Jurkat, Clone E6-1 (cell line): Measurements from ENCODE around the gene SBF2.
"Not testable (repeated sequence)": the region's sequence is repeated elsewhere in the genome, so short reads cannot be mapped to it uniquely, and the experiment has no call there.

ENCODE experiments used
- DNase-seq: peaks from one replicate; pipeline ENCODE4 v3.0.0-alpha.2; 2011; ENCODE audit warnings: low read depth, low spot score
- H3K4me3 ChIP-seq: 2 replicates; pipeline ENCODE4 v1.5.1; 2011; ENCODE audit warnings: mild to moderate bottlenecking, low read length, control low read depth, moderate library complexity

The SBF2 gene

DNA sequence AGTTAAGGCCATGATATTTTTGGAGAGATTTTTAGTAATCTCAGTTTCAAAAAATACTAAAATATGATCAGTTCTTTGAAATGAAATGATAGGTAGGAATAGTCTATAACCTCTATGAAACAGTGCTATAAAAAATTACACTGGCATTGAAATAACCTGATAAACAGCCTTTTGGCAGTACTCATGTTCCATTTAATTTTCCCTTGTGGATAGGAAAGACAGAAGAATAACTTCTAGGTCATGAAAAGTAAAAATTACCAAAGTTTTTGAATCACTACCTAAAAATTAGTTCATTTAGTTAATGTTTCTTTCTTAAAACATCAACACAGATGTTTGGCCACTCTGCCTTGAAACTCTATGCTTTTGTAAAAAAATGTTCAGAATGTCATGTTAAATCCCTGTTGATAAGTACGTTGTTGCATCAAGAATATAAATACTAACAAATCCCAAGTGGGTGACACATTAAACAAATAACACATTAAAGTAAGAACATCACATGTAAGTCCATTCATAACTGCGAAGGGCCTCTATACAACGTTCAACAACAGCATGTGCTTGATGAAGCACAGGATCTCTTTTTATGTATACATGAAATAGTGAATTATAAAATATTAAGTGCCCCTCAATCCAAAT lies 339.9 kb downstream of the SBF2 start:
- no peak overlapping the region for H3K4me3 ChIP-seq
- DNase-seq, result no peak

DNA sequence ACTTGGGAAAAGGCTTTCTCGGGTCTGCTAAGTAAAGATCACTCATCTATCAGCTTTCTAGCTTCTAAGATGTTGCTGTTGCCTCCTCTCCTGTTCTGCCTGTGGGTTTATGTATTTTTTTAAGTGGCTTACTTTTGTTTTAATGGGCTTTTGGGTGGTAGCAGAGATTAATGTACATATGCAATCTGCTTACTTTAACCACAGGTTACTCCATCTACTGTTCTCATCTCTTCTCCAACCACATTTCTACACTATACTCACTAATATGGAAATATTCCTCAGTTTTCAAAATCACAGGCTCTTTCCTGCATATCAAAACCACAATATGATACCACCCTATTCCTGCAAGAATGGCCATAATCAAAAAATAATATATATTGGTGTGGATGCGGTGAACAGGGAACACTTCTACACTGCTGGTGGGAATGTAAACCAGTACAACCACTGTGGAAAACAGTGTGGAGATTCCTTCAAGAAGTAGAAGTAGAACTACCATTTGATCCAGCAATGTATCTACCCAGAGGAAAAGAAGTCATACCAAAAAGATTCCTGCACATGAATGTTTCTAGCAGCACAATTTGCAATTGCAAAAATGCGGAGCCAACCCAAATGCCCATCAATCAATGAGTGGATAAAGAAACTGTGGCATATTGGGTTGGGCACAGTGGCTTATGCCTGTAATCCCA lies 341.4 kb downstream of the SBF2 start:
- no peak overlapping the region for H3K4me3 ChIP-seq
- DNase-seq, result no peak

DNA sequence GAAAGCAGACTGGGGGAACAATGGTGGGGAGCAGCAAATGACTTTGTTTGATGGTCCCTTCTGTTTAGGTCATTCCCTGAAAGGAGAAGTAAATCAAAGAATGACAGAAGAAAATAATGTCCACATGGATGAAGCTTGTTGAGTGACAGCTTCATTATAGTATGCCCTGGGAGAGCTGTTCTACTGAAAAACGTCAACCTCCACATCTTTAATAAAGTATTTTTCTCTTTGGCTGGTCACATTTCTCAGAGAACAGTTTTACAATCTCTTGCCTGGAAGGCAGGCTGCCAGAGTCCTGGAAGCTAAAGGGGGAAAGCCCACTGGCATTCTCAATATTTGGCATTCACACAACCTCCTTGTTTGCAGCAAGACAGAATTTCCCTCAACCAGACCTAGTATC lies 342.2 kb downstream of the SBF2 start:
- no peak for DNase-seq

DNA sequence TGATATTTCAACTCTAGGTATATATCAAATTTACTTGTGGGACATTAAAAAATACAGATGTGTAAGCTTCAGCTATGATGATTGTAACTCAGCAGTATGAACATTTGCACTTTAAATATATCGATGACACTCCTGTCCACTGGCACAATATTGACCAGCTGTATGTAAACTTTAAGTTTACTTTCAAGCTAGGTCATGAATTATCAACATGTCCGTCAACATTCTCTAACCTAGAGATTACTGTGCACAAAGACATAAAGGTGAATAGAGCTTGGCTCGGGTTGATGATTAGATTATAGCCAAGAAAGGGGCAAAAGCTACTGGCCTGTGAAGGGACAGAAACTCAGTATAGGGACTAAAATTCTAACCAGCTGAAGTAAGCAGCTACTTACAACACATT lies 343.6 kb downstream of the SBF2 start:
- DNase-seq, result no peak
- H3K4me3 ChIP-seq, result no peak overlapping the region

More for the DNA sequence above, 342.2 kb downstream of the SBF2 start:
- H3K4me3 ChIP-seq, result no peak overlapping the region

DNA sequence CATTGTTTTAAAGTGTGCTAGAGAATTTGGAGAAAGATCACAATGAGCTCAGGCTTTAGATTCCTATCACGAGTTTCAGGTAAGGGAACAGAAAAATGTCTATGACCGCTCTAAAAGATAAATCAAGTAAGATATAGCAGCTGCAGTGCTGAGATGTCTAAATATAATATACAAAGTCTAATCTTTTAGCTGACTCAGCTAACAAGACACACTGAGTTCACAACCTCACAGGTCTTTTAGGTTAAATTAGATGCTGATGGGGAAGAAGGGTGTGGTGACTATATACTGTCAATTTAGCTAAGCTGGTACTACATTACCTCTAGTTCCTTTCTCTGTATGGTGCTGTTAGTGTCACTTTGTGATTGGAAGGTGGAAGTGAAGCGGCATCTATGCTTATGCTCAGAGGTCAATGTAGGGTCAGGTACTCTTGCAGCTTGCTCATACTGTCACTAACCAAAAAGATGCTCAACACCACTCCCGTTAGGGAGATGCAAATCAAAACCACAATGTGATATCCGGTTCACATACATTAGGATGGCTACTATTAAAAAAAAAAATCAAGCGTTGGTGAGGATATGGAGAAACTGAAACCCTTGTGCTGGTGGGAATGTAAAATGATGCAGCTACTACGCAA lies 346.7 kb downstream of the SBF2 start:
- no peak for DNase-seq
- H3K4me3 ChIP-seq, result no peak overlapping the region

DNA sequence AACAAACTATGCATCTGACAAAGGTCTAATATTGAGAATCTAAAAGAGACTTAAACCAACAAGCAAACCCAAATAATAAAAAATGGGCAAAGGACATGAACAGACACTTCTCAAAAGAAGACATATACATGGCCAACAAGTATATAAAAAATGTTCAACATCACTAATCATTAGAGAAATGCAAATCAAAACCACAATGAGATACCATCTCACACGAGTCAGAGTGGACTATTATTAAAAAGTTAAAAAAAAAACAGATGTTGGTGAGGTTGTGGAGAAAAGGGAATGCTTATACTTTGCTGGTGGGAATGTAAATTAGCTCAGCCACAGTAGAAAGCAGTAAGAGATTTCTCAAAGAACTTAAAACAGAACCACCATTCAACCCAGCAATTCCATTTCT lies 348.3 kb downstream of the SBF2 start:
- DNase-seq, H3K4me3 ChIP-seq: not testable (repeated sequence)

DNA sequence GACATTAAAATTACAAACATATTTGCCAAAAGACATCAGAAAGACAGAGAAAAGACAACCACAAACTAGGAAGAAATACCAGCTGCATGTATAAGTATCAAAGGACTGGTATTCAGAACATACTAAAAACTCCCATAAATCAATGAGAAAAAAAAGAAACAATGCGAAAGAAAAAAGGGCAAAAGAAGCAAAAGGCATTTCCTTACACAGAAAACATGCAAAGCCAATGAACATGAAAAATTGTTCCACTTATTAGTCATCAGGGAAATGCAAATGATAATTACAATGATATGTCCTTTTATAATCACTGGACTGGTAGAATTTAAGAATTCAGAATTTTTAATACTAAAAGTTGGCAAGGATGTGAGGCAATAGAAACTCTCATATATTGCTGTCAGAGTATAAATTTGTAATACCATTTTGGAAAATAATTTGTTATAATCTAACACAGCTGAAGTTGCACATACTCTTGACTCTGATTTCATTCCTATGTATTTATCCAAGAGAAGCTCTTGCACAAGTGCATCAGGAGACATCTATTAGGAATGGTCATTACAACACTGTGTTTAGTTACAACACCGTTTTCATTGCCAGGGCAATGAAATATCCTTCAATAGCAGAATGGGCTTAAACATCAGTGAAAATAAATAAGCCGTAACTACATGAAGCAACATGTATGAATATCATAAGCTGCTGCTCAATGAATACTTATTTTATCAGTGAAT lies 350.5 kb downstream of the SBF2 start:
- no peak overlapping the region for H3K4me3 ChIP-seq
- DNase-seq, result no peak

DNA sequence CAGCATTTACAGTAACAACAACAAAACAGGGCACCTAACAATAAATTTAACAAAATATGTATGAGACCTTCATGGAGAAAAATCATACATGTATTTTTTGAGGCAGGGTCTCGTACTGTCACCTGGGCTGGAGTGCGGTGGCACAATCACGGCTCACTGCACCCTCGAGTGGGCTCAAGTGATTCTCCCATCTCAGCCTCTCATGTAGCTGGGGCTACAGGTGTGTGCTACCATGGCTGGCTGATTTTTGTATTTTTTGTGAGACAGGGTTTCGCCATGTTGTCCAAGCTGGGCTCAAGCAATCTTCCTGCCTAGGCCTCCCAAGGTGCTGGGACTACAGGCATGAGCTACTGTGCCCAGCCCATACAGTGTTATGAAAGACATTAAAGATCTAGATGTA lies 352.0 kb downstream of the SBF2 start:
- no peak for DNase-seq
- H3K4me3 ChIP-seq, result no peak overlapping the region

DNA sequence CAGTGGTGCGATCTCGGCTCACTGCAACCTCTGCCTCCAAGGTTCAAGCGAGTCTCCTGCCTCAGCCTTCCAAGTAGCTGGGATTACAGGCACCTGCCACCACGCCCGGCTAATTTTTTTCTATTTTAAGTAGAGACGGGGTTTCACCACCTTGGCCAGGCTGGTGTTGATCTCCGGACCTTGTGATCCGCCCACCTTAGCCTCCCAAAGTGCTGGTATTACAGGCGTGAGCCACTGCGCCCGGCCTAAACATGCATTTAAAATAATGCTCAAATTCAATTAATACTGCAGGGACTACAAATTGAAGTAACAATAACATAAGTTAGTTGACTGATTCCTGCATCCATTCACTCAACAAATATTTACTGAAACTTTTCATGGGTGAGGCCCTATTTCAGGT lies 354.9 kb downstream of the SBF2 start:
- DNase-seq, H3K4me3 ChIP-seq: not testable (repeated sequence)

DNA sequence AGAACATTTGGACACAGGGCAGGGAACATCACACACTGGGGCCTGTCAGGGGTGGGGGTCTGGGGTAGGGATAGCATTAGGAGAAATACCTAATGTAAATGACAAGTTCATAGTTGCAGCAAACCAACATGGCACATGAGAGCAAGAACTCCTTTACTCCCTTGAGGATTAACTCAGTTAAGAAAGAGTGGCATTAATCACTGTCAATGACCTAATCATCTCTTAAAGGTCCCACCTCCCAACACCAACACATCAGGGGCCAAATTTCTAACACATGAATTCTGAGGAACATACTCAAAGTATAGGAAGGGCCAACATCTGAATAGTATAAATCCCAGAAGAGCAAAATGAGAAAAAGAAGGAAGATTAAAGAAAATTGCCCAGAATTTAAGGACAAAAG lies 357.3 kb downstream of the SBF2 start:
- no peak overlapping the region for H3K4me3 ChIP-seq

DNA sequence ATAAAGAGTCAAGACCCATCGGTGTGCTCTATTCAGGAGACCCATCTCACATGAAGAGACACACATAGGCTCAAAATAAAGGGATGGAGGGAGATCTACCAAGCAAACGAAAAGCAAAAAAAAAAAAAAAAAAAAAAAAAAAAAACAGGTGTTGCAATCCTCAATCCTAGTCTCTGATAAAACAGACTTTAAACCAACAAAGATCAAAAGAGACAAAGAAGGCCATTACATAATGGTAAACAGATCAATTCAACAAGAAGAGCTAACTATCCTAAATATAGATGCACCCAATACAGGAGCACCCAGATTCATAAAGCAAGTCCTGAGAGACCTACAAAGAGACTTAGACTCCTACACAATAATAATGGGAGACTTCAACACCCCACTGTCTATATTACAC lies 361.2 kb downstream of the SBF2 start:
- not testable (repeated sequence) for H3K4me3 ChIP-seq, DNase-seq

More for the DNA sequence above, 357.3 kb downstream of the SBF2 start:
- DNase-seq, result no peak

DNA sequence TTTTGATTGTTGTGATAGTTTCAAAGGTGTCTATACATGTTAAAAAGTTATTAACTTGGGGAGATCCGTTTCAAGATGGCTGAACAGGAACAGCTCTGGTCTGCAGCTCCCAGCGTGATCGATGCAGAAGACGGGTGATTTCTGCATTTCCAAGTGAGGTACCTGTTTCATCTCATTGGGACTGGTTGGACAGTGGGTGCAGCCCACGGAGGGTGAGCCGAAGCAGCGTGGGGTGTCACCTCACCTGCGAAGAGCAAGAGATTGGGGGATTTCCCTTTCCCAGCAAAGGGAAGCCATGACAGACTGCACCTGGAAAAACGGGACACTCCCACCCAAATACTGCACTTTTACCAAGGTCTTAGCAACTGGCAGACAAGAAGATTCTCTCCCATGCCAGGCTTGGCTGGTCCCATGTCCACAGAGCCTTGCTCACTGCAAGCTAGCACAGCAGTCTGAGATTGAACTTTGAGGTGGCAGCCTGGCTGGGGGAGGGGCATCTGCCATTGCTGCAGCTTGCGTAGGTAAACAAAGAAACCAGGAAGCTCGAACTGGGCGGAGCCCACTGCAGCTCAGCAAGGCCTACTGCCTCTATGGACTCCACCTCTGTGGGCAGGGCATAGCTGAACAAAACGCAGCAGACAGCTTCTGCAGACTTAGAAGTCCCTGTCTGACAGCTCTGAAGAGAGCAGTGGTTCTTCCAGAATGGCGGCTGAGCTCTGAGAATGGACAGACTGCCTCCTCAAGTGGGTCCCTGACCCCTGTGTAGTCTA lies 363.3 kb downstream of the SBF2 start:
- not testable (repeated sequence) for H3K4me3 ChIP-seq
- DNase-seq, result peak; percentile 8

DNA sequence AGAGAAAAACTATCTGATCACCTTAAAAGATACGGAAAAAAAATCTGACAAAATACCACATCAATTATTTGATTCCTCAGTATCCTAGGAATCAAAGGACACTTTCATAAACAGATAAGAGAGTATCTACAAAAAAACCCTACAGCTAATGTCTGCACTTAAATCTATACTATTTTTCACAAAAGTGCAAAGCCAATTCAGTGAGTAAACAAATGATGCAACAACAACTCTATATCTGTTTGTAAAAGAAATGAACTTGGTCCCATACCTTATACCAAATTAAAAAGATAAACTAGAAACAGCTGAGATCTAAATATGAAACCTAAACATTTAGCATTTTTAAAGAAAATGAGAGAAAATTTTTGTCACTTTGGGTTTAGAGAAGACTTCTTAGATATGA lies 366.3 kb downstream of the SBF2 start:
- no peak for DNase-seq

DNA sequence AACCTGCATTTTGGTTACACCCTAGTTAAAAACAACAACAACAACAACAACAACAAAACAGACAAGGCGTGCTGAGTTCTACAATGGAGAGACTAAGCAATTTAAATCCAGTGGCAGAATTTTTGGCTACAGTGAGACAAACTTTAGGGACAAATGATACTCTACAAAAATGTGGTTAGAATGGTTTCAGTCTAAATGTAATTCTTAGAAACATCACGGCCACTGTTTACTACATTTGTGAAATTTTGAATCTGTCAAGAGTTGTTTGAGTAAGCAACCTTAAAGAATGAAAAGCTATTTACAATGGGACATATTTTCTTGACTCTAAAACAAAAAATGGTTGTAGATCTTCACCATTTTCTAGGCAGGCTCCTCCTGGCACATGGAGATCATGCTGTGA lies 370.7 kb downstream of the SBF2 start:
- H3K4me3 ChIP-seq, result no peak overlapping the region
- DNase-seq, result no peak

More for the DNA sequence above, 366.3 kb downstream of the SBF2 start:
- no peak overlapping the region for H3K4me3 ChIP-seq

DNA sequence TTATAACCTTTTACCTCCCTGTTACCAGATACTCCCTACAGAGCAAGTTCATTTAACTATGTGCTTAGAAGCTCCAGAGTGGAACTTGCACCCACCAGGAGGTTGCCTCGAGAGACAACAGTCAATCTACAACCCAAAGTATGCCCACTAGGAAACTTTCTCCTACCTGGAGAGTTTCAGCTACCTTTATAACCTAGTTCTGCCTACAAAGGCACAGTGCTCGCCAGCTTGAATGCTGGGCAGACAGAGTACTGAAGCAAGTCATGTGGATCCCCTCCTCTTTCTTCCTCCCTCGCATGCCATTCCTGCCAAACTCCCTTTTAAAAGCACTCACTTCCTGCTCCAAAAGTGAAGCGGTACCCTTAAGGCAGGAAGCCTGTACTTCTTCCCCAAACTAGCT lies 371.2 kb downstream of the SBF2 start:
- DNase-seq, result no peak
- H3K4me3 ChIP-seq, result no peak overlapping the region

DNA sequence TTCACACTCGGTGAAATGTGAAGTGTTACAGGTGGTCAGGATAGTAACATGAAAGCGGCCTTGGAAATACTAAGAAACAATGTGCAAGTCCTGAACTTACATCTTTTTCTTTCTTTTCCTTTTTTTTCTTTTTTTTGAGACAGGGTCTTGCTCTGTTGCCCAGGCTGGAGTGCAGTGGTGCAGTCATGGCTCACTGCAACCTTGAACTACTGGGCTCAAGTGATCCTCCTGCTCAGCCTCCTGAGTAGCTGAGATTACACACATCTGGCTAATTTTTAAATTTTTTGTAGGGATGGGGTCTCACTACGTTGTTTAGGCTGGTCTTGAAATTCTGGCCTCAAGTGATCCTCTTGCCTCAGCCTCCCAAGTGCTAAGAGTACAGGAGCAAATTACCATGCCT lies 377.5 kb downstream of the SBF2 start:
- H3K4me3 ChIP-seq, result no peak overlapping the region
- DNase-seq, result no peak

DNA sequence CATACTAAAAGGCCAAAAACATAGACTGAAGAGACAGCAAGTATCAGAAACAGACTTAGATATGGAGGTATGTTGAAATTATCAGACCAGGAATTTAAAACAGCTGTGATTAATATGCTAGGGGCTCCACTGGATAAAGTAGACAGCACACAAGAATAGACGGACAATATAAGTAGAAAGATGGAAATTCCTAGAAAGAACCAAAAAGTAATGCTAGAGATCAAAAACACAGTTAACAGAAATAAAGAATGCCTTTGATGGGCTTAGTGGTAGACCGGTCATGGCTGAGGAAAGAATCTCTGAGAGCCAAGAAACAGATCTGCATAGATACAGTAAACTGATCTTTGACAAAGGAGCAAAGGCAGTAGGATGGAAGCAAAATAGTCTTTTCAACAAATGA lies 380.0 kb downstream of the SBF2 start:
- no peak for DNase-seq
- no peak overlapping the region for H3K4me3 ChIP-seq

DNA sequence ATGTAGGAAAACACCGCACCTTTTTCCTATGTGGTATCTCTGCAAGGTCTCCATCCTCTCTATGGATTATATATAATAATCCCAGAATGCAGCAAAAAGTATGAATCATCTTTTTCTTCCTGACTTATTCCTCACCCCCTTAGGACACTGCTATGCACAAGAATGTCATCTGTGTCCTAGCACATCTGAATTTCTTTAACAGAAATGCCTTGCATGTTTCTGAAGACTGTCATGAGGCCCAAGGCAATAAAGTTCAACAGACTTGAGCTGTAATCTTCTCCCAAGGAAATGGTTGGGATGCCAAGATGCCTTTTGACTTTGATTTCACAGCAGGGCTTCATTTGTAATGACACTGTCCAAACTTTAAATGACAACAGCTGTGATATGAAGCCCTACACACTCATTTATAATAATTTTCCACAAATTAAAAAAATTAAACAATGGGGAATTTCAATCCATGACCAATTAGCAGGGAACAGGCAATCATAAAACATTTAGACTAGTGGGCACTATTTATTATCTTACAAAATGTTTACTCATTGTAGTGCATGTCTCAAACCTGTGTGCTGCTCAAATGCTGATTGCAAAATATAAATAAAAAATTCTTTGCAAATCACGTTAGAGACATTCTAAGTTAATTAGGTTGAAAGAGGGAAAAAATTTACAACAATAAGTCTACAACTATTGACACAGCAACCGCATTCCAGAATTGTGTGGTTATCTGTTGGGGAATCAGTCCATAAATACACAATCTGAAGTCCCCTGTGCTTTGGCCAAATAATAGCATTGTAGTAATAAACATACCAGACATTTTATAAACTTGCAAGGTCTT lies 387.8 kb downstream of the SBF2 start:
- H3K4me3 ChIP-seq, result no peak overlapping the region
- DNase-seq, result no peak
